GM23248 (cell line): ENCODE data around the gene ZNRD2. TPM values are rescaled to one million over a fixed set of nuclear protein-coding genes. Genes with fewer than 3 reads are reported as not detected.

Source experiments
- DNase-seq: peaks from one replicate; pipeline ENCODE4 v3.0.0-alpha.2; 2015
- H2AFZ ChIP-seq: fragments of 200-600 bp; sonication (generic); 2 replicates; pipeline ENCODE4 v1.6.1; 2016; ENCODE audit warnings: antibody characterized with exemption
- H3F3A ChIP-seq: fragments of 200-600 bp; sonication (generic); 2 replicates; pipeline ENCODE4 v1.6.1; 2016; ENCODE audit warnings: mild to moderate bottlenecking, antibody characterized with exemption, mixed run types; ENCODE audit not compliant: insufficient read depth
- H3K27ac ChIP-seq: fragments of 200-600 bp; sonication (generic); 2 replicates; pipeline ENCODE4 v1.5.1; 2016; ENCODE audit warnings: mild to moderate bottlenecking
- H3K27me3 ChIP-seq: fragments of 200-600 bp; sonication (generic); replicated peaks from 2 replicates; pipeline ENCODE4 v1.6.1; 2016; ENCODE audit warnings: mild to moderate bottlenecking; ENCODE audit not compliant: insufficient read depth
- H3K36me3 ChIP-seq: fragments of 200-600 bp; sonication (generic); 2 replicates; pipeline ENCODE4 v1.6.1; 2016; ENCODE audit warnings: low read depth, mild to moderate bottlenecking
- H3K4me1 ChIP-seq: fragments of 200-600 bp; sonication (generic); 2 replicates; pipeline ENCODE4 v1.6.1; 2016; ENCODE audit warnings: mild to moderate bottlenecking; ENCODE audit not compliant: insufficient read depth
- H3K4me2 ChIP-seq: fragments of 200-600 bp; sonication (generic); one replicate; pipeline ENCODE4 v1.6.1; 2016; ENCODE audit warnings: mild to moderate bottlenecking; ENCODE audit not compliant: unreplicated experiment
- H3K4me3 ChIP-seq: fragments of 200-600 bp; sonication (generic); 2 replicates; pipeline ENCODE4 v1.5.1; 2016; ENCODE audit warnings: mild to moderate bottlenecking
- H3K79me2 ChIP-seq: fragments of 200-600 bp; sonication (generic); 2 replicates; pipeline ENCODE4 v1.6.1; 2016; ENCODE audit warnings: mild to moderate bottlenecking; ENCODE audit not compliant: insufficient read depth
- H3K9ac ChIP-seq: fragments of 200-600 bp; sonication (generic); 2 replicates; pipeline ENCODE4 v1.6.1; 2016; ENCODE audit warnings: mild to moderate bottlenecking
- H3K9me2 ChIP-seq: fragments of 200-600 bp; sonication (generic); 2 replicates; pipeline ENCODE4 v1.6.1; 2016; ENCODE audit warnings: mixed run types, mild to moderate bottlenecking, moderate library complexity; ENCODE audit not compliant: insufficient read depth
- H3K9me3 ChIP-seq: fragments of 200-600 bp; sonication (generic); one replicate; pipeline ENCODE4 v1.6.1; 2017; ENCODE audit warnings: low read depth
- H4K20me1 ChIP-seq: fragments of 200-600 bp; sonication (generic); 2 replicates; pipeline ENCODE4 v1.6.0; 2016; ENCODE audit not compliant: insufficient read depth
- EZH2 ChIP-seq: fragments of 200-600 bp; sonication (generic); IDR thresholded peaks from 2 replicates; pipeline ENCODE4 v1.6.1; 2018; ENCODE audit warnings: antibody characterized with exemption, mild to moderate bottlenecking; ENCODE audit not compliant: insufficient read depth, poor library complexity, severe bottlenecking
- EZH2phosphoT487 ChIP-seq: fragments of 200-600 bp; sonication (generic); IDR thresholded peaks from 2 replicates; pipeline ENCODE4 v1.6.1; 2018; ENCODE audit warnings: antibody characterized with exemption, moderate library complexity, mild to moderate bottlenecking, low read depth; ENCODE audit not compliant: insufficient read depth
- WGBS, 2 experiments: methylation state at CpG; one replicate each; pipeline ENCODE4 v1.1.6; 2015 to 2017; ENCODE audit warnings: low lambda C conversion rate in 2 of 2, low coverage in 1 of 2; ENCODE audit errors: missing lambda C conversion rate in 2 of 2; 5-methylcytosine and 5-hydroxymethylcytosine counted together
- in situ Hi-C: fragments of 300-500 bp; cut with MboI; formaldehyde crosslinking; loops from 2 replicates; pipeline ENCODE4 v1.15.0; 2020
- polyA plus RNA-seq: library from polyadenylated mRNA; unstranded; fragments of >200 nt; fragmentation: Nextera tagmentation; extraction: Ambion mirVana; gene quantifications from 2 replicates; pipeline ENCODE4 v1.2.1, GENCODE V29; 2016
- total RNA-seq: library from RNA; depleted of rRNA; stranded (reverse); fragments of >200 nt; shearing (Covaris generic); gene quantifications from 2 replicates; pipeline ENCODE4 v1.2.3, GENCODE V29; 2014

Gene ZNRD2
- total and polyA plus RNA-seq, 2 experiments from 2014 or later = 54.5 to 74.9 TPM

DNA sequence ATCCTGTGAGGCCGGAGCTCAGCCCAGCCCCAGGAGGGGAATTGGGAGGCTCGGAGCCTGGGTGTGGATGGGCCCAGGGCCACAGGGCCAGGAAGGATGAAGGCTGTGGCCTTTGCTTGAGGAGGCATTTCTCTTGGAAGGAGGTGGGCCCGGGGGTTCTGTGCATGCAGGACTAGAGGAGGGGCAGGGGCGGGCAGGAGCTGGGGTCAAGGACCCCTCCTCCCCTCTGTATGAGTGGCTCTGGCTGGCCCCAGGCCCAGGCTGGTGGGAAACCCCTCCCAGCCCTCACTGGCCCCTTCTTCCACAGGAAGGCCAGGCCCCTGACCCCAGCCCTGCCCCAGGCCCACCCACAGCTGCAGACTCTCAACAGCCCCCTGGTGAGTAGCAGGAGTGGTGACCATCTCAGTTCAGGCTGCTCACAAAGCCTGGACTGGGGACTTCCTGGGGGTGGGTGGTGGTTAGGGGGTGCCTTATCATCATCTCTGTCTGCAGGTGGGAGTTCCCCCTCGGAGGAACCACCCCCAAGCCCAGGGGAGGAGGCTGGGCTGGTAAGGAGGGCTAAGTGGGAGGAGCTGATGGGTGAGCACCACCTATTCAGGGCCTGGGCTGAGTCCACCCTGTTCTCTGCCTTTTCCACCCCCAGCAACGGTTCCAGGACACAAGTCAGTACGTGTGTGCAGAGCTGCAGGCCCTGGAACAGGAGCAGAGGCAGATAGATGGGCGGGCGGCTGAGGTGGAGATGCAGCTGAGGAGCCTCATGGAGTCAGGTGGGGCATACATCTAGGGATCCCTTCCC is 19.4 kb downstream of the ZNRD2 start:
- H3K4me3 ChIP-seq = no peak overlapping the region
- in situ Hi-C loops = no loop called here
- no peaks in the 10 kb centered on the region for H3K4me1 ChIP-seq
- H3K9me2 ChIP-seq = no peaks in the 10 kb centered on the region
- H3F3A ChIP-seq = peaks cover 12% of the 10 kb centered on the region
- 0 out of 2 replicates have a peak, but pooled peaks cover 6% of the 10 kb centered on the region for H3K36me3 ChIP-seq
- DNase-seq = no peak
- TF ChIP-seq EZH2phosphoT487 = no peak
- WGBS, 2 experiments = 76 to 88% methylated on average over 7 to 9 of the region's 9 CpGs
- no peak overlapping the region for H3K4me2 ChIP-seq
- H3K27ac ChIP-seq = no peak overlapping the region
- no peaks in the 10 kb centered on the region for H3K27me3 ChIP-seq
- no peaks in the 10 kb centered on the region for H3K9me3 ChIP-seq
- H2AFZ ChIP-seq = no peak overlapping the region
- H3K79me2 ChIP-seq = no peaks in the 10 kb centered on the region
- no peak overlapping the region for H3K9ac ChIP-seq
- H4K20me1 ChIP-seq = no peaks in the 10 kb centered on the region

DNA sequence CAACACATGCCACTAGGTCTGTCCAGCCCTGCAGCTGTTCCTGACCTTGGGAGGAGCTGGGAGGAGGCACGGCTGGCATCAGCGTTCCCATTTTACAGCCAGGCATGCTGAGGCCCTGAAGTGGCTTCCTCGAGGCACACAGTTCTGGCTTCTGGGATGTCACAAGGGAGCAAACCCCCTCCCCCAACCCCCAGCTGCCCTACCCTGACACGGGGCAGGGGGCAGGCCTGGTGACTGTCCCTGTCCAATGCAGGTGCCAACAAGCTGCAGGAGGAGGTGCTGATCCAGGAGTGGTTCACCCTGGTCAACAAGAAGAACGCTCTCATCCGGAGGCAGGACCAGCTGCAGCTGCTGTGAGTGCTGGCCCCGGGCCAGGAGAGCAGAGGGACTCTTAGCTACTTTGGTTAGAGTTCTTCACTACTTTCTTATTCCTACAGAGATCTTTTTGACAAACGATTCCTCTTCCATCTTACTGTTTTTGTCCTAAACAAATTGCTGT is 20.0 kb downstream of the ZNRD2 start:
- H3K4me3 ChIP-seq = no peak overlapping the region
- in situ Hi-C loops = no loop called here
- no peaks in the 10 kb centered on the region for H3K79me2 ChIP-seq
- no peak overlapping the region for H3K9ac ChIP-seq
- H3K27ac ChIP-seq = no peak overlapping the region
- H3K9me3 ChIP-seq = no peaks in the 10 kb centered on the region
- no peaks in the 10 kb centered on the region for H3K27me3 ChIP-seq
- 0 out of 2 replicates have a peak, but pooled peaks cover 6% of the 10 kb centered on the region for H3K36me3 ChIP-seq
- H3F3A ChIP-seq = peaks cover 14% of the 10 kb centered on the region
- WGBS, 2 experiments = 74 to 77% methylated on average over 8 of the region's 8 CpGs
- no peaks in the 10 kb centered on the region for H3K9me2 ChIP-seq
- no peak overlapping the region for H2AFZ ChIP-seq
- TF ChIP-seq EZH2phosphoT487 (no peak), EZH2 (no peak)
- DNase-seq = no peak
- H4K20me1 ChIP-seq = no peaks in the 10 kb centered on the region
- no peak overlapping the region for H3K4me2 ChIP-seq
- no peaks in the 10 kb centered on the region for H3K4me1 ChIP-seq

GRCh38 chr11:65591939-65592857 is 21.9 kb downstream of the ZNRD2 start:
- Histone ChIP-seq H3K4me2 (no peak overlapping the region), H3K27ac (no peak overlapping the region), H3K9me3 (no peaks in the 10 kb centered on the region), H3K79me2 (no peaks in the 10 kb centered on the region), H3K4me1 (no peaks in the 10 kb centered on the region), H3K9ac (no peak overlapping the region), H3K36me3 (0 out of 2 replicates have a peak, but pooled peaks cover 6% of the 10 kb centered on the region), H3K4me3 (no peak overlapping the region), H3K27me3 (no peaks in the 10 kb centered on the region), H2AFZ (no peak overlapping the region), H3F3A (peaks cover 14% of the 10 kb centered on the region), H4K20me1 (no peaks in the 10 kb centered on the region), H3K9me2 (no peaks in the 10 kb centered on the region)
- WGBS, 2 experiments = 87 to 96% methylated on average over 43 to 105 of the region's 106 CpGs
- DNase-seq = no peak
- TF ChIP-seq EZH2 (no peak), EZH2phosphoT487 (no peak)
- in situ Hi-C loops = no loop called here

DNA sequence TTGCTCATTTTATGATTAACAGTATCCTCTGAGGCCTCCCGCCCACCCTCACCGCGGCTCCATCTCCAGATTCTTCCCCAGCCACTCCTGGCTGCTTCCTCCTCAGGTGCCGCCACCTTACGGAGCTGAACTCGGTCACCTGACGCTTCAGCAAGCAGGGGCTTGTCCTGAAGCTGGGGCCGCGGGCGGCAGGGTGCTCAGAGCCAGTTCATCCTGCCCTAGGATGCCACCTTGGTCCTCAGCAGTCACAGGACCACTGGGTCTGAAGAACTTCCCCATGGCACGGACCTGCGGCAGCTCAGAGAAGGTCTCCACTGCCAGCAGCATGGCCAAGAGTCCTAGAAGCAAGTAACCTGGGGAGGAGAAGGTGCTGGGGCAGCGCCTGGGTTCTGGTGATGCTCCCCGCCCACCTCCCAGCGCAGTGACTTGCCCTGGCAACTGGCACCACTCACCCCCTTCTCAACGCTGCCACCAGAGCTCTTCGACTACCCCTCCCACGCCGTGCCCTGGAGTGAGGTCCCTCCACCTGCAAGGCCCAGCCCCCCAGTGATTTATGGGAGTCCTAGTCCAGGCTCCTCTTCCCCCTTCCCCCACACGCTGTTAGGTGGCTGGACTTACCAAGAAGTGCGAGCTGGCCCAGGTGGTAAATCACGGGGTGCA is 22.7 kb downstream of the ZNRD2 start:
- TF ChIP-seq EZH2phosphoT487 (no peak), EZH2 (no peak)
- H3K27ac ChIP-seq = no peak overlapping the region
- H2AFZ ChIP-seq = no peak overlapping the region
- H3K4me2 ChIP-seq = no peak overlapping the region
- WGBS, 2 experiments = 94% methylated on average over 19 to 22 of the region's 22 CpGs
- H3K9ac ChIP-seq = no peak overlapping the region
- no peaks in the 10 kb centered on the region for H3K9me2 ChIP-seq
- no peaks in the 10 kb centered on the region for H3K4me1 ChIP-seq
- H3K79me2 ChIP-seq = no peaks in the 10 kb centered on the region
- no peak for DNase-seq
- no peaks in the 10 kb centered on the region for H3K9me3 ChIP-seq
- H3K4me3 ChIP-seq = no peak overlapping the region
- no peaks in the 10 kb centered on the region for H3K27me3 ChIP-seq
- in situ Hi-C loops = no loop called here
- H3F3A ChIP-seq = peaks cover 14% of the 10 kb centered on the region
- H4K20me1 ChIP-seq = no peaks in the 10 kb centered on the region
- H3K36me3 ChIP-seq = 0 out of 2 replicates have a peak, but pooled peaks cover 6% of the 10 kb centered on the region
